ENCODE data around the gene EFL1. TPM values are rescaled to one million over a fixed set of nuclear protein-coding genes. Genes with fewer than 3 reads are reported as not detected.

Gene EFL1
- total RNA-seq, 4 donors from 2014 or later = 2.8 to 28.3 (median 16.0) TPM

- Histone ChIP-seq H3K4me3 (no peak overlapping the region), H3K27me3 (no peaks in the 10 kb centered on the region), H3K36me3 (no peaks in the 10 kb centered on the region), H3K27ac (no peak overlapping the region), H3K9me3 (no peaks in the 10 kb centered on the region), H3K4me1 (no peaks in the 10 kb centered on the region)
- TF ChIP-seq CTCF (IDR thresholded peaks at IDR 0.05) (no peak), POLR2A (IDR thresholded peaks at IDR 0.05) (no peak)
- intact Hi-C loops (cut with DNase I; ENCODE audit: low total_unique reads) = no loop called here
- no peak for DNase-seq
These were observed 126.9 kb downstream of the EFL1 start for GRCh38 chr15:82135638-82136037.

DNA sequence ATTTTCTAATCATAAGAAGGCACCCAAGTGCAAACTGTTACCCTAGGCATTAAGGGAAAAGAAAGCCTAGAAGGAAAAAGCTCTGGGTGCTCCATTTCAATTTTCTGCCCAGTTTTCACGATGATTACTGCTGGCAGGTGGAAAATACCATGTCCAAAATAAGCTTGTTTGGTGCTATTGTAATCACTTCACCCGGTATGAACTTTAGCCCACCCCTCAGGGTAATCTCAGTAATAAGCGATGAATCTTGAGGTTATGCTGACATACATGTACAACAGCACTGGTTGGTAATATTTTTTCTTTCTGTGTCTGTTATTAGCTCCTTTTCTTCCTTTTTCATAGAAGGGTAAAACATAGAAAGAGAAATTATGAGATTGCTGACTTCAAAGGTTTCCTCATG, 128.1 kb downstream of the EFL1 start:
- intact Hi-C loops (cut with DNase I; ENCODE audit: low total_unique reads) = no loop called here
- no peaks in the 10 kb centered on the region for H3K9me3 ChIP-seq
- H3K4me1 ChIP-seq = peaks cover 0 to 5% of the 10 kb centered on the region in 2 donors
- TF ChIP-seq POLR2A (IDR thresholded peaks at IDR 0.05) (no peak), CTCF (IDR thresholded peaks at IDR 0.05) (no peak)
- H3K4me3 ChIP-seq = no peak overlapping the region
- no peaks in the 10 kb centered on the region for H3K36me3 ChIP-seq
- no peak overlapping the region for H3K27ac ChIP-seq
- DNase-seq = no peak
- H3K27me3 ChIP-seq = no peaks in the 10 kb centered on the region

DNA sequence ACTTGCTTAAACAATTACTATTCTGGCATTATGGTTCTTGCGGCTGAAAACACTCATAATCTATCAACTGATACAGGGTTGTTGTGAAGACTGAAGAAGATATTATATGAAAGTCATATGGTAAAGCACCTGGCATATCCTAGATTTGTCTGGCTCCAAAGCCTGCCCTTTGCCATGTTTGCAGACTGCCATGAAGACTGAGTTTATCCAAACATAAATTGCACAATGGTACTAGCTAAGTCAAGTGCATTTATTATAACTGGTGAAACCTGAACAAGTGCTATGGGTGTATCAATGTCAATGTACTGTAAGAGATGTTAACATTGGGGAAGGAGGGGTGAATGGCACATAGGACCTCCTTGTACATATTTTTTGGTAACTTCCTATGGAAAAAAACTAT, 129.3 kb downstream of the EFL1 start:
- Histone ChIP-seq H3K36me3 (no peaks in the 10 kb centered on the region), H3K9me3 (no peaks in the 10 kb centered on the region), H3K4me3 (no peak overlapping the region), H3K27ac (no peak overlapping the region), H3K4me1 (peaks cover 0 to 13% of the 10 kb centered on the region in 2 donors), H3K27me3 (no peaks in the 10 kb centered on the region)
- intact Hi-C loops (cut with DNase I; ENCODE audit: low total_unique reads) = no loop called here
- DNase-seq = no peak
- no peak for TF ChIP-seq CTCF (IDR thresholded peaks at IDR 0.05)
- no peak for TF ChIP-seq POLR2A (IDR thresholded peaks at IDR 0.05)

- Histone ChIP-seq H3K27me3 (no peaks in the 10 kb centered on the region), H3K36me3 (no peaks in the 10 kb centered on the region), H3K4me1 (peaks cover 0 to 13% of the 10 kb centered on the region in 2 donors), H3K4me3 (no peak overlapping the region), H3K9me3 (no peaks in the 10 kb centered on the region), H3K27ac (no peak overlapping the region)
- intact Hi-C loops (cut with DNase I; ENCODE audit: low total_unique reads) = no loop called here
- no peak for DNase-seq
- TF ChIP-seq POLR2A (IDR thresholded peaks at IDR 0.05) (no peak), CTCF (IDR thresholded peaks at IDR 0.05) (no peak)
These were observed 129.8 kb downstream of the EFL1 start for GRCh38 chr15:82132742-82133141.

- intact Hi-C loops (cut with DNase I; ENCODE audit: low total_unique reads) = no loop called here
- H3K4me1 ChIP-seq = peaks cover 0 to 13% of the 10 kb centered on the region in 2 donors
- no peak for TF ChIP-seq CTCF (IDR thresholded peaks at IDR 0.05)
These were observed 130.4 kb downstream of the EFL1 start for GRCh38 chr15:82132096-82132495.

More at GRCh38 chr15:82132096-82132495, 130.4 kb downstream of the EFL1 start:
- H3K4me3 ChIP-seq = no peak overlapping the region
- no peaks in the 10 kb centered on the region for H3K27me3 ChIP-seq
- DNase-seq = no peak
- H3K36me3 ChIP-seq = no peaks in the 10 kb centered on the region
- no peak overlapping the region for H3K27ac ChIP-seq
- no peaks in the 10 kb centered on the region for H3K9me3 ChIP-seq

Data from uterus (tissue), 4 donors.